Umbilical cord (tissue), 2 donors: Measurements from ENCODE around the gene ZDHHC13. TPM values are rescaled to one million over a fixed set of nuclear protein-coding genes. Genes with fewer than 3 reads are reported as not detected.

Experiments used
- DNase-seq: peaks from one replicate; pipeline ENCODE4 v3.0.0-alpha.2; 2015; ENCODE audit warnings: low spot score
- total RNA-seq: library from RNA; depleted of rRNA; stranded (reverse); fragments of >200 nt; gene quantifications from one replicate; pipeline ENCODE4 v1.2.3, GENCODE V29; 2014; ENCODE audit warnings: low replicate concordance; ENCODE audit not compliant: insufficient read depth

The ZDHHC13 gene
- total RNA-seq, result 13.5 TPM

GRCh38 chr11:19116971-19117759, at the start of gene ZDHHC13:
ZDHHC13 (plus strand) TSS chr11:19117168; CDS start chr11:19117250, 82 bp downstream.
- DNase-seq, result peak; percentile 94

GRCh38 chr11:19071255-19071654, 45.7 kb upstream of the ZDHHC13 start:
- peak; percentile 87 for DNase-seq

GRCh38 chr11:19072464-19072863, 44.5 kb upstream of the ZDHHC13 start:
- DNase-seq, result no peak

DNA sequence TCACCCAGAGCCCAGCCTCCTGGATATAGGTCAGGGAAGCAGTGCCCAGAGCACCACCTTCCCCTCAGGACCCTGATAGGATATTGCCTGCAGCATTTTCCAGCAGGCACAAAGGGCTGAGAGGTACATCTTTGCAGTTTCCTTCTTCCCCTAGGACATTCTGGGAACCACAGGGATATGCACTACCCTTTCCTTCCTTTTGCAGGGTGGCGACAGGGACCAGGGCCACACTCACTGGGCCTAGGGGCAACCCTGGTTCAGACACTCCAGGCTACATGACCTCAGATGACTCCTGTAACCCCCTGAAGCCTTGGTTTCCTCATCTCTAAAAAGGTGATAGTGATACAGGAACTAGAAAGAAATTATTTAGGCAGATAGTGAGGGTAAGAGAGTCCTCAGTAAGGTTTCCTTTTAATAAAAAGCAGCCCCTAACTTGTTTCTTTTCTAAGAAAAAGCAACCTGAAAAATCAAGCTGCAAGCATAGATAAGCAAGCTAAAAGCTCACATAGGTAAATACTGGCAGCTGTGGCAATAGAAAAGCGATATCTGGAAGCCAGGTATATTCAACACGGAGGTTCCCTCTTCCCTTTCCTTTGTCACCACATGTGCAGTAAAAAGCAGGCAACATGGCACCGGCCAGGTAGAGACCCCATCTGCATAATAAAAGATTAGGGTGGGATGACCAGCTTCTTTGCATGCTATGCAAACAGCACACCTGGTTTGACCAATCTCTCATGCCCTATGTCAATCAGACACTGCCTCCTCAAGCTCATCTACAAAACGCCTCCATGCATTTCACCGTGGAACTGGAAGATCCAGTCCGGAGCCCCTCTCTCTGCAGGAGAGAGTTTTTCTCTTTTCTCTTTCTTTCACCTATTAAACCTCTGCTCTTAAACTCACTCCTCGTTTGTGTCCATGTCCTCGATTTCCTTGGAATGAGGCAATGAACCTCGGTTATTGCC, 43.2 kb upstream of the ZDHHC13 start:
- DNase-seq, result no peak

DNA sequence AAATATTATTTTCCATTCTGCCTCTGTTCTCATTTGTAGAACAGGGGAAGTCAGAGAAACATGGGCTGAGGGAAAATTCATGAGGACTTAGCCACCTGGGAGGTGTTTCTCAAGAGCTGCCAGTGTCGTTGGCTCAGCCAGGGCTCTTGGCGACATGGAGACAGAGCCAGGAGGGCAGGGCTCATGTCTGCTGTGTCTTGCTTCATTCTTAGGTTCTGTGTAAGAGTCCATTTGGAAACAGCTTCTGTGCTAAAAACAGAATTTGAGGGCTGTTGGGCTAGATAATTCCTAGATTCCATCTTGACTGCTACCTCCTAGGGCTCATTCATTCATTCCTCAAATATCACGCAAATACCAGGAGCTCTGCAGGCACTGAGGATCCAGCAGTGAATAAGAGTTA, 41.3 kb upstream of the ZDHHC13 start:
- DNase-seq, result no peak

DNA sequence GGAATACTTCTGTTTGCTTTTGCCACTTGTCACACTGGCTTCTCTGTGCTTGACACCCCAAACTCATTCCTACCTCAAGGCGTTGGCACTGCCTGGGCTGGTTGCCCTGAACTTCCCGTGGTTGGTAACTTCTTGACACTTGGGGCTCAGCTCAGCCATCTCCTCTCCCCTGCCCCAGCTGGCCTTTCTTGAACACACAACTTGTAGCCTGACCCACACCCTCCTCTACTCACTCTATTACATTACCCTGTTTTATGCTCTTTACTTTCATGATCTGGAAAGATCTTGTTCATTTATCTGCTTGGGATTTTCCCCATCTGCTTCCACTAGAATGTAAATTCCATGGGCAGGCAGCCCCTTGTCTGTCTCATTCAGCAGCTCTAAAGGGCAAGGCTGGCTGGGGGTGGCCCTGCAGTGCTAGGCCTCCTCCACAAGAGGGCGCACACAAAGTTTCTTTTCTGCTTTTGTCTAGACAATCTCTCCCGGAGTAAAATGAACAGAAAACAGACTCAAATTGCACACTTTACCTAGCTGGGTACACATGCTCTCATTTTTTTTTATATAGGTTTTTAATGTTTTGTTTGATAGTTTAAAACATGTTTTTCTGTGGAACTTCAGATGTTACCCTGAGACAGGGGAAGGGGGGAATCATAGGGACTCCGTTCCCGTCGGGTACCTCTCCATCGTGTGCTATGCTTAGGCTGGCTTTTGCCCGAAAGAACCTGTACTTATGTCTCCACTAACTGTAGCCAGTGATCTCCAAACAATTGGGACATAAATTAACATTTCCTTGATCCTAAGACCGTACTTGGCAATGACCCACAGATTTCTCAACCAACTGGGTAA, 40.0 kb upstream of the ZDHHC13 start:
- DNase-seq, result peak; percentile 46

- DNase-seq, result no peak
Measured at GRCh38 chr11:19077965-19078364, 39.0 kb upstream of the ZDHHC13 start.

- peak; percentile 61 for DNase-seq
Measured at GRCh38 chr11:19079643-19080440, 37.1 kb upstream of the ZDHHC13 start.

DNA sequence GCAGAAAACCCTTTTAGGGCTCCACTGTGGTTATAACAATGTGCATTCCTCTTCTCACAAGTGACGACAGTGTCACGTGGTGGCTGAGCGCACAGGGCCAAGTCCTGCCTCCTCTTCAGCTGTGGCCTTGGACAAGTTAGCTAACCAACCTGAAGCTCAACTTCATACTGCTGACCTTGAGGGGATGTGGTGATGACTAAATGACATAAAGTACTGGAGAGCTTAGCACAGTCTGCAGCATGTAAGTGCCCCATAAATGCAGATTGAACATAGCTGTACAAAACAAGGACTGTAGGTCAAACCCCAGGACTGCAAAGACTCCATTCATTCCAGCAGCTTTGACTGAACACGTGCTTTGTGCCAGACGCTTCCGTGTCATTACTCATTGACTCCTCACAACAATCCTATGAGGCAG, 36.4 kb upstream of the ZDHHC13 start:
- DNase-seq, result no peak

DNA sequence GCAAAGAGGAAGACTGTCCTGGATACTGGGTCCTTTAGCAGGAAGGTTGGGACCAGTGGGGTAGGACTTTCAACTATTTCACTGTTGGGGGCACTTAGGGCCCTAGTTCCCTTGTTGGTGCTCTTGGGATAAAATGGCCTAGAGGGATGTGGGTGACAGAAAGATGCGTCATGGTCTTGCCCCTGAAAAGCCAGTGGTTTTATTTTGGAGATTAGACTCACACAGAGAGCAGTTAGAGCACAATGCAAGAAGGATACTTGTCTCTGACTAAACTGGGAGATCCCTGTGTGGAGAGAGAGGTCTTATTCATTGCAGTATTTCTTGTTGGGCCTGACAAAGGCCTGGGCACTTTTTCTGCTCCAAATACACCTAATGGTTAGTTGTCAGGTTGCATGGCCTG, 33.8 kb upstream of the ZDHHC13 start:
- DNase-seq, result no peak

- no peak for DNase-seq
Measured at GRCh38 chr11:19084661-19085315, 32.2 kb upstream of the ZDHHC13 start.

DNA sequence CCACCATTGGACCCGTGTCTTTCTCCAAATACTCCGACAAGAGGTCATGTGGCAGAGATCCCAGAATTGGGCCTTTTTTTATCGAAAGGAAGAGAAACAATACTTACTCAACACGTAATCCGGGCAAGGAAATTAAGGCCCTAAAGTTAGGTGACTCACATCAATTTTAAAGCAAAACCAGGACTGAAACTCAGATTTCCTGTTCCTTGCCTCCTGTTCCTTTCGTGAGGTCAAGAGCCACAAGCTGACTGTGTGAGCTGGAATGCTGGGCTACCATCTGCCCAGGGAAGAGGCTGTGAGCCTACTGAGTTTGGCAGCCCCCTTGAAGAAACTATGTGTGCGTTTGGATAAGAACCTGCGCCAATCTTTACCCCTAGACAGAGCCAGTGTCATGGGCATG, 29.3 kb upstream of the ZDHHC13 start:
- peak; percentile 11 for DNase-seq

- DNase-seq, result no peak
Measured at GRCh38 chr11:19088791-19089190, 28.2 kb upstream of the ZDHHC13 start.

GRCh38 chr11:19089421-19089820, 27.5 kb upstream of the ZDHHC13 start:
- no peak for DNase-seq

- no peak for DNase-seq
Measured at GRCh38 chr11:19091366-19091765, 25.6 kb upstream of the ZDHHC13 start.

DNA sequence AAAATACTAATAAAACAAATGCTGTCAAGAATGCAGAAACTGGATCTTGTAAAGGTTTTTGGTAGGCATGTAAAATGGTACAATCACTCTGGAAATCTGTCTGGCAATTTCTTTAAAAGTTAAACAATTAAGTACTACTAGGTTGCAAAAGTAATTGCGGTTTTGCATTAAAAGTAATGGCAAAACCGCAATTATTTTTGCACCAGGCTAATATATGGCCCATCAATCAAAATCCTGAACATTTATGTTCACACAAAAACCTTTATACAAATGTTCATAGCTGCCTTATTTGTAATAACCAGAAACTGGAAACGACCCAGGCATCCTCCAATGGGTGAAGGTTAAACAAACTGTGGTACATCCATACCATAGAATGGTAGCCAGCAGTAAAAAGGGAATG, 24.6 kb upstream of the ZDHHC13 start:
- DNase-seq, result no peak

- no peak for DNase-seq
Measured at GRCh38 chr11:19092850-19093249, 24.1 kb upstream of the ZDHHC13 start.

DNA sequence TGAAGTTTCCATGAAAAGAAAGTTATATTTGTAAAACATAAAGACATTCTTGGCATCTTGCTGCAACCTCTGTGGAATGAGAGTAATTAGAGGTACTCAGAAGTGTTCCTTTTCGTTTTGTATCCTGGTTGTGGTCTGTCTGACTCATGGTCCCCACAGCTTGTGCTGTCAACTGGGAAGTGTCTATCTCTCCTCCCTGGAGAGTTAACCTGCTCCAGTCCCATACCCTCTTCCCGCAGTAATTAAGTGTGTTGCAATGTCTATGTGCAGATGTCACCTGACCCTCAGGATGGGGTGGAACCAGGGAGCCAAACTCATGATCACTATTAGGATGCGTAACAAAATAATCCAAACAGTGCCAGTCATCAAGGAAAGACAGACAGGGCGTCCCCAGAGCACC, 23.0 kb upstream of the ZDHHC13 start:
- no peak for DNase-seq

GRCh38 chr11:19094859-19095258, 22.1 kb upstream of the ZDHHC13 start:
- no peak for DNase-seq

DNA sequence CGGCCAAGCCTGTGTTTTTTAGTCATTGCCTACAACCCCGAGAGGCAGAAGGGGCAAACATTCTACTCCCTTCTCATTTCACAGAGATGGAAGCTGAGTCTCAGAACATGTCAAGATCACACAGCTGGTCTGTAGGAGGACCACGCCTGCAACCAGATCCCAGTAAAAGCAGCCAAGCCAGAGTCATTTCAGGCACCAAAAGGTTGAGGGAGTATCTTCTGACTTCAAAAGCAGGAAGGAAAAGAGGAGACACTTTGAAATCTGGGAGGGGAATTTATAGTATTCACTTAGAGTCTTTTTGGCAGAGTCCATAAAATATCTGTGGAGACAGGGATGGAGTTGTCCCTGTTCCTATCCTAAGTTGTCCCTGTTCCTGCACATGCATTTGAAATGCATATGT, 17.9 kb upstream of the ZDHHC13 start:
- DNase-seq, result no peak
